SK-N-SH (cell line): ENCODE results near the gene DAP. TPM values are rescaled to one million over a fixed set of nuclear protein-coding genes. Genes with fewer than 3 reads are reported as not detected.
A peak's percentile ranks its signal among the peaks of the same experiment; 100 is the strongest.

Source experiments
- CTCF ChIA-PET: fragments of 300-600, 350-600 bp; formaldehyde crosslinking; extraction: SDS; loops from one replicate; lab custom pipeline; 2021; lab: Yijun Ruan, JAX
- POLR2A ChIA-PET: fragments of 350-600 bp; sonication (Branson Sonifier 250); formaldehyde crosslinking; extraction: SDS; loops from one replicate; lab custom pipeline; 2020; ENCODE audit warnings: antibody characterized with exemption, inconsistent platforms; lab: Yijun Ruan, JAX
- DNase-seq: peaks from one replicate; pipeline ENCODE4 v3.0.0; 2012
- H2AFZ ChIP-seq: fragments of 200-600 bp; sonication (generic); 2 replicates; pipeline ENCODE4 v1.8.1; 2016; ENCODE audit warnings: antibody characterized with exemption, mild to moderate bottlenecking, low read depth
- H3F3A ChIP-seq: fragments of 200-600 bp; sonication (generic); replicated peaks from 2 replicates; pipeline ENCODE3; 2016; ENCODE audit warnings: antibody characterized with exemption, mild to moderate bottlenecking; ENCODE audit not compliant: insufficient read depth
- H3K27ac ChIP-seq, 2 experiments: fragments of 200-500 bp in 1 of 2; fragments of 200-600 bp in 1 of 2; sonication (Bioruptor generic) in 1 of 2; sonication (generic), shearing (Covaris generic) in 1 of 2; 2 replicates each; pipeline versions ENCODE4 v1.5.1 to v1.6.1; 2014 to 2016; ENCODE audit warnings: low read depth in 2 of 2, inconsistent platforms in 1 of 2, low read length in 1 of 2, mild to moderate bottlenecking in 1 of 2, mixed read lengths in 1 of 2
- H3K27me3 ChIP-seq: fragments of 200-600 bp; sonication (generic), shearing (Covaris generic); 2 replicates; pipeline ENCODE4 v1.6.1; 2016; ENCODE audit warnings: mixed run types; ENCODE audit not compliant: insufficient read depth
- H3K36me3 ChIP-seq, 2 experiments: fragments of 200-500 bp in 1 of 2; fragments of 200-600 bp in 1 of 2; sonication (Bioruptor generic) in 1 of 2; sonication (generic) in 1 of 2; replicated peaks in 1 of 2; 2 replicates each; pipeline versions ENCODE3 to v1.5.1; 2014 to 2016; ENCODE audit warnings: low read length in 1 of 2, mild to moderate bottlenecking in 1 of 2; ENCODE audit not compliant: insufficient read depth in 2 of 2, control insufficient read depth in 1 of 2
- H3K4me1 ChIP-seq, 2 experiments: fragments of 200-500 bp in 1 of 2; fragments of 200-600 bp in 1 of 2; sonication (Bioruptor generic) in 1 of 2; sonication (generic), shearing (Covaris generic) in 1 of 2; 2 replicates each; pipeline versions ENCODE4 v1.5.1 to v1.6.1; 2014 to 2016; ENCODE audit warnings: low read depth in 1 of 2, low read length in 1 of 2, mixed run types in 1 of 2; ENCODE audit not compliant: insufficient read depth in 2 of 2, control insufficient read depth in 1 of 2
- H3K4me2 ChIP-seq: fragments of 200-600 bp; sonication (generic), shearing (Covaris generic); 2 replicates; pipeline ENCODE4 v1.6.1; 2017; ENCODE audit warnings: mixed run types
- H3K4me3 ChIP-seq, 2 experiments: fragments of 200-500 bp in 1 of 2; fragments of 200-600 bp in 1 of 2; sonication (Bioruptor generic) in 1 of 2; sonication (generic), shearing (Covaris generic) in 1 of 2; 2 replicates each; pipeline versions ENCODE4 v1.5.1 to v1.8.1; 2014 to 2016; ENCODE audit warnings: low read depth in 2 of 2, inconsistent platforms in 1 of 2, low read length in 1 of 2, mild to moderate bottlenecking in 1 of 2, mixed read lengths in 1 of 2, moderate library complexity in 1 of 2
- H3K79me2 ChIP-seq: fragments of 200-600 bp; sonication (generic); 2 replicates; pipeline ENCODE4 v1.8.1; 2017; ENCODE audit warnings: mild to moderate bottlenecking; ENCODE audit not compliant: insufficient read depth
- H3K9ac ChIP-seq: fragments of 200-600 bp; sonication (generic); 2 replicates; pipeline ENCODE4 v1.6.1; 2017; ENCODE audit warnings: mixed run types
- H3K9me2 ChIP-seq: fragments of 200-600 bp; sonication (generic); 2 replicates; pipeline ENCODE4 v1.6.1; 2017; ENCODE audit warnings: mixed run types
- H3K9me3 ChIP-seq: fragments of 200-600 bp; sonication (generic); 2 replicates; pipeline ENCODE4 v1.6.1; 2017; ENCODE audit warnings: mixed run types, mild to moderate bottlenecking, moderate library complexity
- H4K20me1 ChIP-seq: fragments of 200-600 bp; sonication (generic); 2 replicates; pipeline ENCODE4 v1.6.1; 2017; ENCODE audit warnings: mild to moderate bottlenecking, mixed run types; ENCODE audit not compliant: insufficient read depth
- EP300 ChIP-seq, 2 experiments: IDR thresholded peaks; 2 replicates each; pipeline versions ENCODE4 v1.4.0 to v1.6.1; 2012; ENCODE audit warnings: borderline replicate concordance in 1 of 2, low read depth in 1 of 2, low read length in 1 of 2
- FOXM1 ChIP-seq: IDR thresholded peaks from 2 replicates; pipeline ENCODE4 v1.4.0; 2012; ENCODE audit warnings: low read depth, mild to moderate bottlenecking
- GABPA ChIP-seq: IDR thresholded peaks from 2 replicates; pipeline ENCODE4 v1.4.0; 2012; ENCODE audit warnings: low read depth, mild to moderate bottlenecking
- JUND ChIP-seq: IDR thresholded peaks from 2 replicates; pipeline ENCODE4 v1.4.0; 2012
- MEF2A ChIP-seq: IDR thresholded peaks from 2 replicates; pipeline ENCODE4 v1.4.0; 2012; ENCODE audit warnings: low read depth, borderline replicate concordance
- MXI1 ChIP-seq: IDR thresholded peaks from 2 replicates; pipeline ENCODE4 v1.6.1; 2012; ENCODE audit warnings: mild to moderate bottlenecking, low read depth, low read length, improper control_type of control experiment
- NFIC ChIP-seq: IDR thresholded peaks from 2 replicates; pipeline ENCODE4 v1.4.0; 2012; ENCODE audit warnings: borderline replicate concordance
- NRF1 ChIP-seq: IDR thresholded peaks from 2 replicates; pipeline ENCODE4 v1.6.1; 2012; ENCODE audit warnings: low read depth, mild to moderate bottlenecking, low read length
- POLR2AphosphoS5 ChIP-seq: IDR thresholded peaks from 2 replicates; pipeline ENCODE4 v1.6.1; 2012; ENCODE audit warnings: low read depth, low read length
- RFX5 ChIP-seq: IDR thresholded peaks from 2 replicates; pipeline ENCODE4 v1.6.1; 2012; ENCODE audit warnings: mild to moderate bottlenecking, improper control_type of control experiment, low read length
- RXRA ChIP-seq: IDR thresholded peaks from 2 replicates; pipeline ENCODE4 v1.4.0; 2012; ENCODE audit warnings: low read depth, mild to moderate bottlenecking, borderline replicate concordance
- SMC3 ChIP-seq: IDR thresholded peaks from 2 replicates; pipeline ENCODE4 v1.6.1; 2012; ENCODE audit warnings: low read depth, low read length, improper control_type of control experiment
- TAF1 ChIP-seq: IDR thresholded peaks from 2 replicates; pipeline ENCODE4 v1.6.1; 2012; ENCODE audit warnings: low read depth, mild to moderate bottlenecking, low read length, moderate library complexity, borderline replicate concordance
- TCF12 ChIP-seq: IDR thresholded peaks from 2 replicates; pipeline ENCODE4 v1.4.0; 2012
- TEAD4 ChIP-seq: IDR thresholded peaks from 2 replicates; pipeline ENCODE4 v1.4.0; 2012; ENCODE audit warnings: mild to moderate bottlenecking, borderline replicate concordance; ENCODE audit not compliant: insufficient read depth
- YY1 ChIP-seq: IDR thresholded peaks from 2 replicates; pipeline ENCODE4 v1.4.0; 2012; ENCODE audit warnings: low read depth, mild to moderate bottlenecking
- WGBS: methylation state at CpG from one replicate; pipeline ENCODE4 v1.1.6; 2017; ENCODE audit warnings: low lambda C conversion rate; 5-methylcytosine and 5-hydroxymethylcytosine counted together
- polyA plus RNA-seq, 3 experiments: library from polyadenylated mRNA; depleted of rRNA; stranded (reverse); fragments of >200 nt; gene quantifications; 2 replicates each; pipeline ENCODE4 v1.2.3, GENCODE V29; 2012
- TF ChIP-seq, protein P1 (sequence below): IDR thresholded peaks from 2 replicates; pipeline ENCODE4 v1.4.0; 2012; ENCODE audit warnings: low read depth, borderline replicate concordance
- TF ChIP-seq, protein P2 (sequence below): fragments of 150-350 bp; IDR thresholded peaks from 2 replicates; pipeline ENCODE4 v1.6.1; 2016; ENCODE audit warnings: mild to moderate bottlenecking, low read depth, low read length
- TF ChIP-seq, protein P3 (sequence below): IDR thresholded peaks from 2 replicates; pipeline ENCODE4 v1.6.1; 2012; ENCODE audit warnings: mild to moderate bottlenecking, low read depth, low read length, moderate library complexity
- TF ChIP-seq, protein P4 (sequence below): fragments of 150-350 bp; IDR thresholded peaks from 2 replicates; pipeline ENCODE4 v1.6.1; 2017; ENCODE audit warnings: antibody characterized with exemption, low read length, low read depth, borderline replicate concordance
- TF ChIP-seq, protein P5 (sequence below): IDR thresholded peaks from 2 replicates; pipeline ENCODE4; 2012

DAP gene
- polyA plus RNA-seq, 1 of the 3 experiments (the other 2 are of a cell fraction), result 78.2 TPM

DNA sequence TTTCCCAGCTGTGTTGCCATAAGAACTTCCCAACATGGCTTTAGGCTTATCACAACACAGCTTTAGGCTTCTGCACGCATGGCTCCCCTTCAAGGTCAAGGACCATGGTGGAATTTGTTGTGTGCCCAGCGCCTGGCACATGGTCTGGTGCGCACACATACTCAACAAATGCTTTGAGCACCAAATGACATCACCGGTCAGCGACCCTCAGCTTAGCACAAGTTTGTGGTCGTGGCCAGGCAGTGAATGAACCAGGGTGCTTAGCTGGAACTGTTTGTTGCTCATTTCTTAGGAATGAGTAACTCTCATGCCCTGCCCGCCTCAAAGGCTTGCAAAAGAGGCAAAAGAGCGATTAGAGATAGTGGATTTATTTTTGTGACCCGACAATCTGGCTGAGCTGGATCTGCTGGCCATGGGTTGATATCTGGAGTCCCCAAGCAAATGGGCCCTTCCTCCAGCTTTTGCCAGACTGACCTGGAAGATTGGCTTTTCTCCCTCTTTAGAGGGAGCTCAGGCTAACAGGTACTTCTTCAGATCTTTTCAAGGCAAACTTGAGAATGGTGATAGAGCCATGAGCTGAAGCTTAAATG is 58.9 kb downstream of the DAP start (continued):
- TF ChIP-seq, protein P1, sequence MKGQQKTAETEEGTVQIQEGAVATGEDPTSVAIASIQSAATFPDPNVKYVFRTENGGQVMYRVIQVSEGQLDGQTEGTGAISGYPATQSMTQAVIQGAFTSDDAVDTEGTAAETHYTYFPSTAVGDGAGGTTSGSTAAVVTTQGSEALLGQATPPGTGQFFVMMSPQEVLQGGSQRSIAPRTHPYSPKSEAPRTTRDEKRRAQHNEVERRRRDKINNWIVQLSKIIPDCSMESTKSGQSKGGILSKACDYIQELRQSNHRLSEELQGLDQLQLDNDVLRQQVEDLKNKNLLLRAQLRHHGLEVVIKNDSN, result no peak
- TF ChIP-seq POLR2AphosphoS5 (no peak), RXRA (peak; percentile 43; the same call in 1 of the 2 replicates), TCF12 (peak; percentile 55; the same call in 1 of the 2 replicates), NRF1 (no peak), TEAD4 (no peak), YY1 (no peak), MXI1 (no peak)
- TF ChIP-seq, protein P2, sequence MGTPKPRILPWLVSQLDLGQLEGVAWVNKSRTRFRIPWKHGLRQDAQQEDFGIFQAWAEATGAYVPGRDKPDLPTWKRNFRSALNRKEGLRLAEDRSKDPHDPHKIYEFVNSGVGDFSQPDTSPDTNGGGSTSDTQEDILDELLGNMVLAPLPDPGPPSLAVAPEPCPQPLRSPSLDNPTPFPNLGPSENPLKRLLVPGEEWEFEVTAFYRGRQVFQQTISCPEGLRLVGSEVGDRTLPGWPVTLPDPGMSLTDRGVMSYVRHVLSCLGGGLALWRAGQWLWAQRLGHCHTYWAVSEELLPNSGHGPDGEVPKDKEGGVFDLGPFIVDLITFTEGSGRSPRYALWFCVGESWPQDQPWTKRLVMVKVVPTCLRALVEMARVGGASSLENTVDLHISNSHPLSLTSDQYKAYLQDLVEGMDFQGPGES, result no peak
- TF ChIP-seq, protein P3, sequence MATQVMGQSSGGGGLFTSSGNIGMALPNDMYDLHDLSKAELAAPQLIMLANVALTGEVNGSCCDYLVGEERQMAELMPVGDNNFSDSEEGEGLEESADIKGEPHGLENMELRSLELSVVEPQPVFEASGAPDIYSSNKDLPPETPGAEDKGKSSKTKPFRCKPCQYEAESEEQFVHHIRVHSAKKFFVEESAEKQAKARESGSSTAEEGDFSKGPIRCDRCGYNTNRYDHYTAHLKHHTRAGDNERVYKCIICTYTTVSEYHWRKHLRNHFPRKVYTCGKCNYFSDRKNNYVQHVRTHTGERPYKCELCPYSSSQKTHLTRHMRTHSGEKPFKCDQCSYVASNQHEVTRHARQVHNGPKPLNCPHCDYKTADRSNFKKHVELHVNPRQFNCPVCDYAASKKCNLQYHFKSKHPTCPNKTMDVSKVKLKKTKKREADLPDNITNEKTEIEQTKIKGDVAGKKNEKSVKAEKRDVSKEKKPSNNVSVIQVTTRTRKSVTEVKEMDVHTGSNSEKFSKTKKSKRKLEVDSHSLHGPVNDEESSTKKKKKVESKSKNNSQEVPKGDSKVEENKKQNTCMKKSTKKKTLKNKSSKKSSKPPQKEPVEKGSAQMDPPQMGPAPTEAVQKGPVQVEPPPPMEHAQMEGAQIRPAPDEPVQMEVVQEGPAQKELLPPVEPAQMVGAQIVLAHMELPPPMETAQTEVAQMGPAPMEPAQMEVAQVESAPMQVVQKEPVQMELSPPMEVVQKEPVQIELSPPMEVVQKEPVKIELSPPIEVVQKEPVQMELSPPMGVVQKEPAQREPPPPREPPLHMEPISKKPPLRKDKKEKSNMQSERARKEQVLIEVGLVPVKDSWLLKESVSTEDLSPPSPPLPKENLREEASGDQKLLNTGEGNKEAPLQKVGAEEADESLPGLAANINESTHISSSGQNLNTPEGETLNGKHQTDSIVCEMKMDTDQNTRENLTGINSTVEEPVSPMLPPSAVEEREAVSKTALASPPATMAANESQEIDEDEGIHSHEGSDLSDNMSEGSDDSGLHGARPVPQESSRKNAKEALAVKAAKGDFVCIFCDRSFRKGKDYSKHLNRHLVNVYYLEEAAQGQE, result no peak
- TF ChIP-seq, protein P4, sequence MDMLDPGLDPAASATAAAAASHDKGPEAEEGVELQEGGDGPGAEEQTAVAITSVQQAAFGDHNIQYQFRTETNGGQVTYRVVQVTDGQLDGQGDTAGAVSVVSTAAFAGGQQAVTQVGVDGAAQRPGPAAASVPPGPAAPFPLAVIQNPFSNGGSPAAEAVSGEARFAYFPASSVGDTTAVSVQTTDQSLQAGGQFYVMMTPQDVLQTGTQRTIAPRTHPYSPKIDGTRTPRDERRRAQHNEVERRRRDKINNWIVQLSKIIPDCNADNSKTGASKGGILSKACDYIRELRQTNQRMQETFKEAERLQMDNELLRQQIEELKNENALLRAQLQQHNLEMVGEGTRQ, result no peak

DNA sequence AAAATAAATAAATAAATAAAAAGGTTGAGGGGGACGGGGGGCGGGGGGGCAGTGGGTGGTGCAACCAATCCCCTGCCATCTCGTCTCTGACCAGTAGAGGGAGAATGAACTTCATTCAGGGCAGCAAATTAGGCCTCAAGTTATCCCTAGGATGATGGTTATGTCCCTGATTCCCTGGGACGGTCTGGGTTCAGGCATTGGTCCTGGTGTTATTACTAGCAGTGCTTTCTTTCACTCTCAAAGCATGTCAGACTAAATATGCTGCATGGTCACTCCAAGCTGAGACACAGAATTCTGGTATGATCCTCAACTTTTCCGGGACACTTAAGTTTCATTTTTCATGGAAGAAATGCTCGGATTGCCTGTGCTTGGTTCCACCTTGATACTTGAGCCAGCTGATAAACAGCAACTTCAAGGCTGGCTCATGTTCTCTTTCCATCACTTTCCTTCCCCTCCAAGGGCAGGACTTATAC is 59.4 kb downstream of the DAP start:
- no peaks in the 10 kb centered on the region for H3K9me2 ChIP-seq
- WGBS, result 36% methylated on average over 6 of the region's 6 CpGs
- POLR2A ChIA-PET, result no interaction called here
- no peak overlapping the region for H3K4me3 ChIP-seq
- H3K4me2 ChIP-seq, result peak overlapping the region; percentile 34; the same call in 1 of the 2 replicates
- CTCF ChIA-PET, result interaction anchor here (0.6 to 3.7 kb wide), 12 partner anchors 9 to 506 kb away, joined by 3 to 25 read pairs (median 4); no protein-coding TSS in a partner anchor
- H2AFZ ChIP-seq, result no peak overlapping the region
- H3K27ac ChIP-seq, result peak overlapping the region in 1 of 2 experiments; percentile 57; a peak in 2 of 4 replicates
- H3K4me1 ChIP-seq, result peaks cover 24 to 34% of the 10 kb centered on the region in 2 experiments; a peak in 3 of 4 replicates
- peaks cover 0 to 4% of the 10 kb centered on the region in 2 experiments for H3K36me3 ChIP-seq
- H3K27me3 ChIP-seq, result no peaks in the 10 kb centered on the region
- H3K9ac ChIP-seq, result no peak overlapping the region
- peaks cover 16% of the 10 kb centered on the region for H4K20me1 ChIP-seq
- DNase-seq, result peak; percentile 76
- peaks cover 46% of the 10 kb centered on the region for H3K79me2 ChIP-seq
- no peaks in the 10 kb centered on the region for H3K9me3 ChIP-seq
- peaks cover 16% of the 10 kb centered on the region for H3F3A ChIP-seq
- TF ChIP-seq POLR2AphosphoS5 (no peak), GABPA (no peak), YY1 (no peak), NFIC (no peak), JUND (no peak), SMC3 (peak; percentile 38), TAF1 (no peak), FOXM1 (no peak), MEF2A (no peak), EP300 (IDR thresholded peaks at IDR 0.05; ENCODE audit: borderline replicate concordance in 1 of 2, low read depth in 1 of 2, low read length in 1 of 2) (no peak), RFX5 (no peak)
- TF ChIP-seq, protein P5, sequence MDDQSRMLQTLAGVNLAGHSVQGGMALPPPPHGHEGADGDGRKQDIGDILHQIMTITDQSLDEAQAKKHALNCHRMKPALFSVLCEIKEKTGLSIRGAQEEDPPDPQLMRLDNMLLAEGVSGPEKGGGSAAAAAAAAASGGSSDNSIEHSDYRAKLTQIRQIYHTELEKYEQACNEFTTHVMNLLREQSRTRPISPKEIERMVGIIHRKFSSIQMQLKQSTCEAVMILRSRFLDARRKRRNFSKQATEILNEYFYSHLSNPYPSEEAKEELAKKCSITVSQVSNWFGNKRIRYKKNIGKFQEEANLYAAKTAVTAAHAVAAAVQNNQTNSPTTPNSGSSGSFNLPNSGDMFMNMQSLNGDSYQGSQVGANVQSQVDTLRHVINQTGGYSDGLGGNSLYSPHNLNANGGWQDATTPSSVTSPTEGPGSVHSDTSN, result no peak
- TF ChIP-seq, protein P4, result no peak
